ENCODE measurements around the gene OSBPL3. TPM values are rescaled to one million over a fixed set of nuclear protein-coding genes. Genes with fewer than 3 reads are reported as not detected.

Gene OSBPL3
- total RNA-seq, 1 donor from 2014 or later = 26.8 TPM

- no peak for DNase-seq (ENCODE audit: low read depth)
- no peak for TF ChIP-seq CTCF (conservative IDR thresholded peaks at IDR 0.05; ENCODE audit: low read depth, low read length)
- no peak overlapping the region for H3K4me3 ChIP-seq (ENCODE audit: low read depth, low read length)
These were observed 56.7 kb downstream of the OSBPL3 start for GRCh38 chr7:24923172-24923865.

- no peak for TF ChIP-seq CTCF (conservative IDR thresholded peaks at IDR 0.05; ENCODE audit: low read depth, low read length)
- H3K4me3 ChIP-seq (ENCODE audit: low read depth, low read length) = no peak overlapping the region
- DNase-seq (ENCODE audit: low read depth) = no peak
These were observed 57.7 kb downstream of the OSBPL3 start for GRCh38 chr7:24922099-24922773.

- DNase-seq (ENCODE audit: low read depth) = no peak
- H3K4me3 ChIP-seq (ENCODE audit: low read depth, low read length) = no peak overlapping the region
- no peak for TF ChIP-seq CTCF (conservative IDR thresholded peaks at IDR 0.05; ENCODE audit: low read depth, low read length)
These were observed 58.7 kb downstream of the OSBPL3 start for GRCh38 chr7:24921362-24921679.

- H3K4me3 ChIP-seq (ENCODE audit: low read depth, low read length) = no peak overlapping the region
- no peak for TF ChIP-seq CTCF (conservative IDR thresholded peaks at IDR 0.05; ENCODE audit: low read depth, low read length)
- no peak for DNase-seq (ENCODE audit: low read depth)
These were observed 59.3 kb downstream of the OSBPL3 start for GRCh38 chr7:24920451-24921361.

- TF ChIP-seq CTCF (conservative IDR thresholded peaks at IDR 0.05; ENCODE audit: low read depth, low read length) = no peak
- H3K4me3 ChIP-seq (ENCODE audit: low read depth, low read length) = no peak overlapping the region
- DNase-seq (ENCODE audit: low read depth) = peak; percentile 67
These were observed 62.3 kb downstream of the OSBPL3 start for GRCh38 chr7:24917510-24918239.

- DNase-seq (ENCODE audit: low read depth) = no peak
- no peak overlapping the region for H3K4me3 ChIP-seq (ENCODE audit: low read depth, low read length)
- TF ChIP-seq CTCF (conservative IDR thresholded peaks at IDR 0.05; ENCODE audit: low read depth, low read length) = no peak
These were observed 63.4 kb downstream of the OSBPL3 start for GRCh38 chr7:24916463-24917040.

Data from epithelial cell of proximal tubule (primary cell).